HAP-1 (cell line): ENCODE data around the gene DISC1.

Source experiments
- DNase-seq, 2 experiments: peaks; one replicate each; pipeline ENCODE4 v3.0.0-alpha.2; 2016 to 2020; ENCODE audit warnings: low spot score in 2 of 2
- H3K27me3 ChIP-seq: fragments of 250-450 bp; sonication (Bioruptor Pico); 2 replicates; pipeline ENCODE4 v1.5.1; 2020; ENCODE audit warnings: low read depth, mild to moderate bottlenecking, moderate library complexity
- H3K36me3 ChIP-seq: fragments of 250-450 bp; sonication (Bioruptor Pico); replicated peaks from 2 replicates; pipeline ENCODE4 v1.5.1; 2020; ENCODE audit warnings: mild to moderate bottlenecking
- H3K4me1 ChIP-seq: fragments of 250-450 bp; sonication (Bioruptor Pico); 2 replicates; pipeline ENCODE4 v1.5.1; 2020; ENCODE audit warnings: mild to moderate bottlenecking
- H3K4me3 ChIP-seq: fragments of 250-450 bp; sonication (Bioruptor Pico); 2 replicates; pipeline ENCODE4 v1.5.1; 2020; ENCODE audit warnings: mild to moderate bottlenecking, moderate library complexity
- H3K9me3 ChIP-seq: fragments of 250-450 bp; sonication (Bioruptor Pico); 2 replicates; pipeline ENCODE4 v1.5.1; 2020; ENCODE audit warnings: mild to moderate bottlenecking, moderate library complexity
- in situ Hi-C: fragments of 300-500 bp; cut with MboI; formaldehyde crosslinking; loops from 3 replicates; pipeline ENCODE4 v1.14.3; 2020; ENCODE audit warnings: low sequenced_read_pairs, inconsistent platforms, mixed read lengths

The DISC1 gene

DNA sequence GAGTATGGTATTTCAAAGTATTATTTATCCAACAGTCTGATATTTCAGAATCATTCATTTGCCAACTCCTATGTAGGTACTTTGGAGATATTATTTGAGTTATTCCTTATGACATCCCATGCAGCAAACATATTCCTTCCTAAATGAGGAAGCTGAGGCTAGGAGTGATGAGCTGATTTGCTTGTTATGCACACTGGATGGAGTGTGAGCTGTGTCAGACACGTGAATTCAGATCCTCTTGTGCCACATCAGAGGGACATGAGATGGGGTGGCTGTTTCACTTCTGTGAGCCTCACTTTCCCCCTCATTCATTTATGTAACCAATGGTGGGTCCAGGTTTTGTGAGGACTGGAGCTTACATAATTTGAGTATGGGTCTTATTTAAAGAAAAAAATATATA, 215.9 kb downstream of the DISC1 start:
- in situ Hi-C loops = no loop called here
- no peaks in the 10 kb centered on the region for H3K9me3 ChIP-seq
- H3K4me1 ChIP-seq = no peaks in the 10 kb centered on the region
- no peak for DNase-seq
- no peaks in the 10 kb centered on the region for H3K36me3 ChIP-seq
- no peaks in the 10 kb centered on the region for H3K27me3 ChIP-seq
- no peak overlapping the region for H3K4me3 ChIP-seq

DNA sequence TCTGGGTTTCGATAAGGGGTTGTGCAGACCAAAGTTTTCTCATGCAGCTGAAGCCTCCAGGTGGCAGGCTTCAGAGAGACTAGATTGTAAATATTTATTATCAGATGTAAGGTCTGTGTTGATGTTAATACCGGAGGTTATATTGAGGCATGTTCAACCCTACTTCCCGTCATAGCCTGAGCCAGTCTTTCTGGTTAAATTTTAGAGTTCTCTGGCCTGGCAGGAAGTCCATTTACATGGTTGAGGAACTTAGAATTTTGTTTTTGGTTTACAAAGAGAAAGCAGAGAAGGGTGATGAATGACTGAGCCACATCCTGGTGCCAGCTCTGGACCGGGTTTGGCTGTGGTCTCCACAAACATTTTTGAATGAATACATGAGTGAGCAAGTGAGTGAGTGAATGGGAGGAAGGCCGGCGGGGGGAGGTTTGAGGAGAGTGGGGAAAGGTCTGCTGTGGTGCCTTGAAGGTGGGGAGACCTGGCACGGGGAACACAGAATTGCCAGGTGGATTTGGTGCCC, 218.5 kb downstream of the DISC1 start:
- Histone ChIP-seq H3K36me3 (no peaks in the 10 kb centered on the region), H3K4me3 (no peak overlapping the region), H3K27me3 (no peaks in the 10 kb centered on the region), H3K4me1 (no peaks in the 10 kb centered on the region), H3K9me3 (no peaks in the 10 kb centered on the region)
- in situ Hi-C loops = no loop called here
- DNase-seq = no peak

DNA sequence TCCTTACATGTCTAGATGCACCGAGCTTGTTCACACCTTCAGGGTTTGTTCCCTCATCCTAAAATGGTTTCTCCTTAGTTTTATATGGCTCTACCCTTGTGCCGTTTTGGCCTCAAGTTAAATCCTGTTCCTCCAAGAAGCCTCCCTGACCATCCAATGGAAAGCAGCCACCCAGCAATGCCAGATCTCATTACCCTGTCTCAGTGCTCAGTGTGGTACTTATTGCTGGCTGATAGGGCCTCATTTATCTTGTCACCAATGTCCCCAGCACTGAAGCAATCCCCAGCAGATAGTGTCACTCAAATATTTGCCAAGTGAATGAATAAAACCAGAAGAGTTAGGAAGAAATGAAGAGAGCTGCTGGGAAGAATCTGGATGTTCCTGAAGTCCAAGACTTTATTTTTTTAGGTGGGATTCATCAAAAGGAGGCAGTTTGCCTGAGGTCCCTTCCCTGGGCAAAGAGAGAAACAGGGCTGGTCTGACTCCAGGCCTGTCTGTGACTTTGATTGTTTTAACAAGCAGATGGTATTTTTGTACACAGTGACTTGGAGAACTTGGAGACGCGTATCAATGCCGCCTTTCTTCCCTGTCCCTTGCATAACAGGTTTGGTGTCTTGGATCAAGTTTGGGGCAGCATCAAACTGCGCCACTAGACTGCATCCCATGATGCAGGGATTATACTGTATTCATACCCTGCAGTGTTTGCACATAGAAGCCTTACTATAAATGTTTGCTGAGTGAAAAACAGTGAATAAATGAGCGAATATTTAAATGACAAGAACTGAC, 221.2 kb downstream of the DISC1 start:
- no peak for DNase-seq
- Histone ChIP-seq H3K4me3 (no peak overlapping the region), H3K27me3 (no peaks in the 10 kb centered on the region), H3K36me3 (no peaks in the 10 kb centered on the region), H3K4me1 (no peaks in the 10 kb centered on the region), H3K9me3 (no peaks in the 10 kb centered on the region)
- in situ Hi-C loops = no loop called here

DNA sequence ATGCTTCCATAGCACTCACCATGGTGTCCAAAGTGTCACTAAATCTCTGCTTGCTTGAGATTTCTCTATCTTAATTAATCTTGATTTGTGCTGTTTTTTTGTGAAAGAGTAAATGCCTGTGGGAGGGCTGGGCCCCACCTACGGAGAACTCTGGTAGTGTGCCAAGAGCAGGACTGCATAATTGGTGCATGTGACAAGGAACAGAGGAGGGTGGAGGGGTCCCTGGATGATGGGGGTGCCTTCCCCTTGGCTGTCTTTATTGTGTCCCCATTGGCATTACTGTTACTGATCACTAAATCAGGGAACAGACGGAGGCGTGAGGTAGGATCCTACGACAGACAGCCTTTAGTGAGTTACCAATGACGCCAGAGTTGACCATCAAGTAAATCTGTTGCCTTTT, 223.4 kb downstream of the DISC1 start:
- DNase-seq = no peak
- Histone ChIP-seq H3K4me3 (no peak overlapping the region), H3K4me1 (no peaks in the 10 kb centered on the region), H3K9me3 (no peaks in the 10 kb centered on the region), H3K36me3 (no peaks in the 10 kb centered on the region), H3K27me3 (no peaks in the 10 kb centered on the region)
- in situ Hi-C loops = no loop called here

DNA sequence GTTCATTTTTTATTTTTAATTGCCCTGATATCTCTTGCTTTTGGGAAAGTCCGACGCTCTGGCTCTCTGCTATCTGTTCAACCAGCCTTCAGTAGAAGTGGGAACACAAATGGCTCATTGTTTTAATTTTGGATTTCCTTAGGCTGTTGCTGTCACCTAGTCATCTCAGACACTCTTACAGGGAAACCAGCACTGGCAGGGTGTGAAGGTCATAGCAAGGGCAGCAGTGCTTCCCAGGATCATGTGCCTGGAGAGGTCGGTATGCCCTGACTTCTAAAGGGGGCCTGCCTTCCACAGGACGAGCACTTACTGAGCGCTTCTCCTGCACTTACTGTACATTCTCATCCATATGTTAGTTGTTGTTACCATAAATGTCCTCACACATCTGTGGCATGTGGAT, 224.2 kb downstream of the DISC1 start:
- no peak for DNase-seq
- no peaks in the 10 kb centered on the region for H3K36me3 ChIP-seq
- in situ Hi-C loops = no loop called here

DNA sequence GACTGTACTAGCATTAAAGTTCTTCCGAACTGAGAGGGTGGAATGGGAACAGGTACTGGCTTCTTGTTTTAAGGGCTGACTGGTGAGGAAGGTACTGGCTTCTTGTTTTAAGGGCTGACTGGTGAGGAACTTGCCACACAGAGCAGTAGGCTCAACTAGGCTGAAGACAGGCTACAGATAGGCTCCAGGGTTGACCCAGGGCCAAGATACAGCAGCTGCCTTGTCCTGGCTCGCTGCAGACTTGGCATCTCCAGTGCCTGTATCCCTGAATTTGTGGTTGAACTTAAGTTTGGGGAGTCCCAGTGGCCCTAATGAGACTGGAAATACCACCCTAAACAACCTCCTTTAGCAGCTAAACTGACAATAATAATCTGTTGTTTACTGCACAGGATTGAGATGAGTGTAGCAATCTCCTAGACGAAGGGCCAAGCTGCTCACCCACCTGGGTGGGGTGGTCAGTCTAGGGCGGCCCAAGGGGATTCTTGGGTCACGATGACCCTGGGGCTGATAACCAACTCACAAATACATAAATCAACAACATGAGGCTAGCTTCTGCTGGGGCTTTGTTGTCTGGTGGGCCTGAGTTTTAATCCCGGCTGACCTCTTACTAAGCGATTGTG, 227.1 kb downstream of the DISC1 start:
- no peaks in the 10 kb centered on the region for H3K9me3 ChIP-seq
- H3K27me3 ChIP-seq = no peaks in the 10 kb centered on the region
- in situ Hi-C loops = no loop called here
- no peaks in the 10 kb centered on the region for H3K4me1 ChIP-seq
- DNase-seq = no peak
- no peak overlapping the region for H3K4me3 ChIP-seq
- no peaks in the 10 kb centered on the region for H3K36me3 ChIP-seq

More for the DNA sequence above, 224.2 kb downstream of the DISC1 start:
- H3K4me1 ChIP-seq = no peaks in the 10 kb centered on the region
- no peaks in the 10 kb centered on the region for H3K27me3 ChIP-seq
- no peak overlapping the region for H3K4me3 ChIP-seq
- H3K9me3 ChIP-seq = no peaks in the 10 kb centered on the region

DNA sequence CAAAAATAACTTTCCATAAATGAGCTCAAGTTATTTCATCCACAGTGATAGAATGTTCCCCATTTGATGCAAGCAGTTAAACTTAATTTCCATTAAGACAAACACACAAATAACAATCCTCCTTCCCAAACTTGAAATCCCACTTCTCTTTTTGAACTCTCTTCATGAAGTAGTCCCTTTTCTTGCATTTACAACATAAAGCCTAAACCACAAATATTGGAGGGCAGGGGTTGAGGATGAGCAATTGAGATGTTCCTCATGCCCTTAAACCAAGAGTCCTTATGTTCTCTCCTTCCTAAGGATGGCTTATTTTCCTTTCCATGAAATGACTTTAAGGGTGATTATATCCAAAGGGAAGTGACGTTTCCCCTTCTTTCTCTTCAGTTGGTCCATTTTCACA, 228.8 kb downstream of the DISC1 start:
- H3K36me3 ChIP-seq = no peaks in the 10 kb centered on the region
- no peak overlapping the region for H3K4me3 ChIP-seq
- no peak for DNase-seq
- in situ Hi-C loops = no loop called here
- H3K9me3 ChIP-seq = no peaks in the 10 kb centered on the region
- H3K27me3 ChIP-seq = no peaks in the 10 kb centered on the region
- no peaks in the 10 kb centered on the region for H3K4me1 ChIP-seq

DNA sequence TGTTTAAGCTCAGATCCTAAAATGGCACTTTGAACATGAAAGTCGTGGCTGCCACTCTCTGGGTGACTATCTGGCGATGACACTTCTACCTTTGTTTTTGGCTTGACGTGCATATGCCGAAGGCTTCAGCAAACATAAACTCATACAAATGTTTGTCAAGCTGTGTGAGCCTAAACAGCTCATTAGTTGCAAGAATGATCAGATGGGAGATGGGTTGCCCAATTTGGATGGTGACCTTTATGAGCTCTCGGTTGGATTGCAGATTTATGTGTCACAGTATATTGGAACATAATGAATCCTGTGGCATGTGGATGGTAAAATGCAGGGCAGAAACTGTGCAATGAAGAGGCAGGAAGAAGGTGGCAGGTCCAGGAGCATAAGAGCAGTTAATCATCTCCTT, 229.3 kb downstream of the DISC1 start:
- no peak for DNase-seq
- H3K9me3 ChIP-seq = no peaks in the 10 kb centered on the region
- no peaks in the 10 kb centered on the region for H3K27me3 ChIP-seq
- in situ Hi-C loops = no loop called here
- no peaks in the 10 kb centered on the region for H3K4me1 ChIP-seq
- H3K4me3 ChIP-seq = no peak overlapping the region
- H3K36me3 ChIP-seq = no peaks in the 10 kb centered on the region

DNA sequence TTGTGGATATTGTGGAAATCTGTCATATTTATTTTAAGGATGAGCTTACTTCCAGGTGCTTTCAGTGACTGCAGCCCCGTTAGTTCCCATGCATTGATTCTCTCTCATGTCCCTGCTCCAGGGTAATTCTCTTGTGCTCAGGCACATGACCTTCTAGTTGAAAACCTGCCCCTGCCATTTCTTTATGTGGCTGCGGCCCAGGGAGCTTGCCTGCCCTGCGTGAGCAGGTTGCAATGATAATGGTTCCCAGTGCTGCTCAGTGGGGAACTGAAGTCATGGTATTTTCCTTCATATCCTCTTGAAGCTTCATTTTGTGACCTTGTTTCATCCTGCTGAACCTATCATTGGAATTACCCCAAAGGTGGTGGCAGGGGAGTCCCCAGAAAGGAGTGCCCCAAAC, 229.8 kb downstream of the DISC1 start:
- in situ Hi-C loops = no loop called here
- no peak for DNase-seq

DNA sequence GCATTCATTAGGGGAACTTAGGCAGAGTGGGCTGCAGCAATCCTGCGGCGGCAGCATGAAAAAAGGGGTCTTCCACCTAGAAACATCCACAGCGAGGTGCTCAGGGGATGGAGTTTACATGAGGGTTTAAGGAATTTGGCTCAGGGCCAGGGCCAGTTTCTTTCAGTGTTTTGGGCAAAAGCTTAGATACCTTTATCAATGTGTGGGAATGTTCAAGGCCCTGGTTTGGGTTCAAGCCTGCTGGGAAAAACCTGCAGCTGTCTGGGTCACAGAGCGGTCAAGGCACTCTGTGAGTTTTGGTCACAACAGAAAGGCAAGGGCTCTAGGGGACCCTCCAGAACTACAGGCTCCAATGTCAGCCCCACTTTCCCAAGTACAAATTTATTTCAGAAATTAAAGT, 230.3 kb downstream of the DISC1 start:
- Histone ChIP-seq H3K27me3 (no peaks in the 10 kb centered on the region), H3K36me3 (no peaks in the 10 kb centered on the region), H3K4me3 (no peak overlapping the region), H3K9me3 (no peaks in the 10 kb centered on the region), H3K4me1 (no peaks in the 10 kb centered on the region)
- no peak for DNase-seq
- in situ Hi-C loops = no loop called here

More for the DNA sequence above, 229.8 kb downstream of the DISC1 start:
- no peaks in the 10 kb centered on the region for H3K36me3 ChIP-seq
- H3K9me3 ChIP-seq = no peaks in the 10 kb centered on the region
- H3K27me3 ChIP-seq = no peaks in the 10 kb centered on the region
- H3K4me1 ChIP-seq = no peaks in the 10 kb centered on the region
- no peak overlapping the region for H3K4me3 ChIP-seq

DNA sequence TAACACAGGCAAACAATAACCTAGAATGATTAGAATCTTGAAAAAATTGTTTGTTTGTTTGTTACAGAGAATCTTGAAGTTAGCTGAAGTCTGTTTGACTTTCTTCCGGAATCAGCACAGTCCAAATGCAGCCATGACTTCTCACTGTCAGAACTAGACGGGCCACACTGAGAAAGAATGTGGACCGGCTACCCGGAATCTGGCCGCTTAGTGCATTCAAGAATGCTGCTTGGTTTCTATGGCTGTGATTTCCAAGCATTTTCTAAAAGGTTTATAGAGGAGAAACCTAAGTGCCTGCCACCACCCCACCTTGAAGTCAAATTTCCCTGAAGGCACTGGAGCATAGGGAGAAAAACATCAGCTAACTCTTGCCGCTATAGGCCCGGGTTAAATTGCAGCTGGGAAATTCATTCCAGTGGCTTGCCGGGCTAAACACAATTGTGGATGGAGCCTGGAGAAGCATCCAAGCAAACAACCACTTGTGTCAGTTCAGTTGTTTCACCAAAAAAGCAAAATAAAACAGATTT, 231.1 kb downstream of the DISC1 start:
- Histone ChIP-seq H3K9me3 (no peaks in the 10 kb centered on the region), H3K27me3 (no peaks in the 10 kb centered on the region), H3K4me3 (no peak overlapping the region), H3K4me1 (no peaks in the 10 kb centered on the region), H3K36me3 (no peaks in the 10 kb centered on the region)
- in situ Hi-C loops = no loop called here
- DNase-seq = no peak

DNA sequence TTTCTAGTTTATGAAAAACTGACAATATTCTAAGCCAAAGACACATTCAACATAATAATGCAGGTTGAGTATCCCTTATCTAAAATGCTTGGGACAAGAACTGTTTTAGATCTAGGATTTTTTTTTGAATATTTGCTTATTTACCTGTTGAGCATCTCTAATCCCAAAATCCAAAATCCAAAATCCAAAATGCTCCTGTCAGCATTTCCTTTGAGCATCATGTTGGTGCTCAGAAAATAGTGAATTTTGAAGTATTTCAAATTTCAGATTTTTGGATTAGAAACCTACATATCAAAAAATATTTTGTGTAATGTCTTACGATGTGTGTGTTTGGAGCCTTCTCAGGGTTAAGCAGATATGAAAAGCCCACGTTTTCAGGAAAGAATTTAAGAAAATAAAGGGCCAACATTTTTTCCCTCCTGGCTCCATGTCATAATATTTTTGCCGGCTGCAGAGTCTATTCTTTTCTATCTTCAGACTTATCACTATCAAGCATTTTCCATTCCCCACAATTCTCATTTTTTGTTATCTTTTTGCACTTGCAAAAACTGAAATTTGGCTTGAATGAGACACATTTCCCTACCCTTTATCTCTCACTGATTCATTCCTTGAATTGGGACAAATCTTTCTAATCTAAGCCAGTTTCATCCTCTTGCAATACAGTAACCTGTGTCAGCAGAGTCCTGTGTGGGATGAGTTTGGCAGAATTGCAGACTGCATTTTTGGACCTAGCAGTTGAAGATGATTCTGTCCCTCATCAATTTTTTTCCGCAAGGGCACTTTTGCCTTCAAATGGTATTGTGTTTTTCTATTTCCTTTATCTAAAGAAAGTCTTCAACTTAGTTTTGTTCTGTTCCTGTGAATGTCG, 233.9 kb downstream of the DISC1 start:
- in situ Hi-C loops = no loop called here
- H3K4me3 ChIP-seq = no peak overlapping the region

DNA sequence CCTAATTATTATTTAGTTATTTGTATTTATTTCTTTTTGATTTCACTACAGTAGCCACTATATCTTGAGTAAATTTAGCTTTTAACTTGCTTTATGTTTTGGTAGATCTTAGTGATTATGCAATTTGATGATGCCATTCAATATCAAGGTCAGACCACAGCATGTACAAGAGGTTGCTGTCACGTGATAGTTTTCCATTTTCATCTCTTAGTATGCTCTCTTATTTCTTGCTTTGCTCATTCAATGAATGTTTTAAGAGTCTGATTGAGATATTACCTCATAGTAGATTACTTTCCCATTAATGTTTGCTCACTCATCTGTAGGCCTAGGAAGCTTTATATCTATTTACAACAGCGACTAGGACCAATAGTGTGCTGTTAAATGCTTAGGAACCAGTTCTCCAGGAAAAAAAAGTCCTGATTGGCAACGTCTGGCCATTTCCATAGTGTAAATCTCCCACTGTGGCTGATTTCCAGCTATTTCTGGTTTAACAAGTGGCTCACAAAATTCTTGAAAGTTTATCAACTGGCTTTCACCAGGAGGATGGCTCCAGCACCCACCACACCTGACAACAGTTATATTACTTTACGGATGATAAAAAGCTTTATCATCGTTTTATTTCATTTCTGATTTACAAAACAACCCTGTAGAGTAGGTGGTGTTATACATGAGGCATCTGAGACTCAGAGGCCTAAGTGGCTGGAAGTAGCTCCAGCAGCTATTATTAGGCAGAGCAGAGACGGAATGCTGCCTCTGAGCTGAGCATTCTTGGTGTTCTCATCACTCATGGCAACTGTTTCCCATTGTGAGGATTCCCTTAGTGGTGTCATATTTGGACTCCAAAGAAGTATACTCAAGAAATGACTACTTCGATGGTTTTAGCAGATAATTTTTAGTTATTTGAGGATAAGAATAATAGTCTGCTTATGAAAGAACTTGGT, 235.2 kb downstream of the DISC1 start:
- in situ Hi-C loops = no loop called here
- no peaks in the 10 kb centered on the region for H3K9me3 ChIP-seq

More for the DNA sequence above, 233.9 kb downstream of the DISC1 start:
- no peaks in the 10 kb centered on the region for H3K4me1 ChIP-seq
- no peak for DNase-seq
- H3K27me3 ChIP-seq = no peaks in the 10 kb centered on the region
- H3K36me3 ChIP-seq = no peaks in the 10 kb centered on the region
- no peaks in the 10 kb centered on the region for H3K9me3 ChIP-seq

More for the DNA sequence above, 235.2 kb downstream of the DISC1 start:
- DNase-seq = no peak
- no peak overlapping the region for H3K4me3 ChIP-seq
- H3K27me3 ChIP-seq = no peaks in the 10 kb centered on the region
- no peaks in the 10 kb centered on the region for H3K4me1 ChIP-seq
- no peaks in the 10 kb centered on the region for H3K36me3 ChIP-seq
